ENCODE measurements around the gene PARD3.

DNA sequence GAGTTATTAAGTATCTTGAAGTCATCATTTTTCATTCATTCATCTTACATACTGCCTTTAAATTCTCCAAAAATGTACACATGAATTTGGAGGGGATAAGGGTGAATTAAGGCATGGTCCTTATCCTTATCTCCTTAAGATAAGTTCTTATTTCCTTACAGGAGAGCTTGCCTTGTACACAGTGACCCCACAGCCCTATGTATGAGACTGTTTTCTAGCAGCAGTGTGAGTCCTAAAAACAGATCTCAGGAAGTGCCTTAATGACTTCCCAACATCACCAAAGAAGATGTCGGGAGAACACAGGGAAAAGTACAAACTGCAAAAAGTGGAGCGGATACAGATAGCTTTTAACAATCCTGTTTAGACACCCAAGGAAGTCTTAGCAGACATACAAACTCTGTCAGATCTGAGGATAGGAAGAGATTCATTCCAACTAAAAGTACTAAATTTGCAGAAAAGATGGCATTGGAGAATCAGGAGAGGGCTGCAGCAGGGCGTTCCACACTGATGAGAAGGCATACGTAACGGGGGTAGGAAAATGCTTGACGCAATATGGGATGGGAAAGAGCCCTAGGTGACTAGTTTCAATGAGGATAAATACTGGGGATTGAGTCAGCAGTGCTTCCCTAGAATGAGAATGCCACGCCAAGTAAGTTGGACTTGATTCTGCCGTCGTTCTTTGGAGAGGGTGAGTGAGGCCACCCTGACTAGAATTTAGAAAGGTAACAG, 570.2 kb downstream of the PARD3 start:
- TF ChIP-seq REST (IDR thresholded peaks at IDR 0.05; ENCODE audit: borderline replicate concordance) (no peak), MXI1 (conservative IDR thresholded peaks at IDR 0.05; ENCODE audit: poor library complexity, severe bottlenecking) (no peak)
- TF ChIP-seq, protein P1, sequence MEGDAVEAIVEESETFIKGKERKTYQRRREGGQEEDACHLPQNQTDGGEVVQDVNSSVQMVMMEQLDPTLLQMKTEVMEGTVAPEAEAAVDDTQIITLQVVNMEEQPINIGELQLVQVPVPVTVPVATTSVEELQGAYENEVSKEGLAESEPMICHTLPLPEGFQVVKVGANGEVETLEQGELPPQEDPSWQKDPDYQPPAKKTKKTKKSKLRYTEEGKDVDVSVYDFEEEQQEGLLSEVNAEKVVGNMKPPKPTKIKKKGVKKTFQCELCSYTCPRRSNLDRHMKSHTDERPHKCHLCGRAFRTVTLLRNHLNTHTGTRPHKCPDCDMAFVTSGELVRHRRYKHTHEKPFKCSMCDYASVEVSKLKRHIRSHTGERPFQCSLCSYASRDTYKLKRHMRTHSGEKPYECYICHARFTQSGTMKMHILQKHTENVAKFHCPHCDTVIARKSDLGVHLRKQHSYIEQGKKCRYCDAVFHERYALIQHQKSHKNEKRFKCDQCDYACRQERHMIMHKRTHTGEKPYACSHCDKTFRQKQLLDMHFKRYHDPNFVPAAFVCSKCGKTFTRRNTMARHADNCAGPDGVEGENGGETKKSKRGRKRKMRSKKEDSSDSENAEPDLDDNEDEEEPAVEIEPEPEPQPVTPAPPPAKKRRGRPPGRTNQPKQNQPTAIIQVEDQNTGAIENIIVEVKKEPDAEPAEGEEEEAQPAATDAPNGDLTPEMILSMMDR (IDR thresholded peaks at IDR 0.05; ENCODE audit: poor library complexity, severe bottlenecking) = no peak
